ENCODE results near the gene EDDM13.
A peak's percentile ranks its signal among the peaks of the same experiment; 100 is the strongest.

GRCh38 chr19:56333506-56333905 lies 61.0 kb downstream of the EDDM13 start:
- TF ChIP-seq ERF (CRISPR knock-in tag; IDR thresholded peaks at IDR 0.05), result no peak
- no peak for TF ChIP-seq TFE3 (CRISPR knock-in tag; IDR thresholded peaks at IDR 0.05)
- TF ChIP-seq NFKBIZ (CRISPR knock-in tag; IDR thresholded peaks at IDR 0.05), result no peak
- TF ChIP-seq CTCF (CRISPR knock-in tag; IDR thresholded peaks at IDR 0.05), result peak; percentile 83
- TF ChIP-seq ZNF543 (CRISPR knock-in tag; IDR thresholded peaks at IDR 0.05), result no peak
- TF ChIP-seq LCORL (IDR thresholded peaks at IDR 0.05), result no peak
- TF ChIP-seq LCORL (CRISPR knock-in tag; IDR thresholded peaks at IDR 0.05), result no peak
- no peak for TF ChIP-seq ZNF644 (CRISPR knock-in tag; IDR thresholded peaks at IDR 0.05; ENCODE audit: low read depth)
- no peak for TF ChIP-seq POLR2A (IDR thresholded peaks at IDR 0.05; ENCODE audit: insufficient read depth in 1 of 2, low read depth in 2 of 2, low read length in 2 of 2)
- TF ChIP-seq EP300 (IDR thresholded peaks at IDR 0.05; ENCODE audit: low read depth in 2 of 2, low read length in 2 of 2), result no peak
- TF ChIP-seq EP300 (CRISPR knock-in tag; IDR thresholded peaks at IDR 0.05; ENCODE audit: borderline replicate concordance), result no peak
